Mesenchymal stem cell (in vitro differentiated cells and primary cell): ENCODE data around the gene MSI2.

ENCODE experiments used
- DNase-seq: peaks from one replicate; pipeline ENCODE4 v3.0.0-alpha.2; 2013
- H2AFZ ChIP-seq: one replicate; pipeline ENCODE4 v1.6.1; 2013; ENCODE audit warnings: low read depth, mild to moderate bottlenecking, control low read depth, inconsistent platforms, low read length, moderate library complexity
- H2AK5ac ChIP-seq: 2 replicates; pipeline ENCODE4 v1.6.1; 2013; ENCODE audit warnings: low read length, moderate library complexity, mild to moderate bottlenecking, inconsistent platforms; ENCODE audit not compliant: severe bottlenecking
- H2BK120ac ChIP-seq: one replicate; pipeline ENCODE4 v1.6.1; 2013; ENCODE audit warnings: low read depth, mild to moderate bottlenecking, inconsistent platforms, low read length, moderate library complexity
- H2BK12ac ChIP-seq, 2 experiments: one replicate each; pipeline ENCODE4 v1.6.1; 2013; ENCODE audit warnings: inconsistent platforms in 2 of 2, low read length in 2 of 2, mild to moderate bottlenecking in 2 of 2, moderate library complexity in 2 of 2, control low read depth in 1 of 2
- H2BK15ac ChIP-seq: one replicate; pipeline ENCODE4 v1.6.1; 2013; ENCODE audit warnings: mild to moderate bottlenecking, low read depth, inconsistent platforms; ENCODE audit not compliant: poor library complexity, severe bottlenecking
- H2BK5ac ChIP-seq: 2 replicates; pipeline ENCODE4 v1.6.1; 2013; ENCODE audit warnings: low read depth, mild to moderate bottlenecking, low read length, control low read depth, inconsistent platforms; ENCODE audit not compliant: poor library complexity, severe bottlenecking
- H3K14ac ChIP-seq, 2 experiments: one replicate each; pipeline ENCODE4 v1.6.1; 2013; ENCODE audit warnings: inconsistent platforms in 2 of 2, low read length in 2 of 2, control low read depth in 1 of 2, mild to moderate bottlenecking in 1 of 2, moderate library complexity in 1 of 2
- H3K18ac ChIP-seq, 2 experiments: one replicate each; pipeline ENCODE4 v1.6.1; 2013; ENCODE audit warnings: inconsistent platforms in 2 of 2, low read length in 2 of 2, control low read depth in 1 of 2, low read depth in 1 of 2, mild to moderate bottlenecking in 1 of 2
- H3K23ac ChIP-seq, 2 experiments: one replicate each; pipeline ENCODE4 v1.6.1; 2013; ENCODE audit warnings: inconsistent platforms in 2 of 2, low read length in 2 of 2, mild to moderate bottlenecking in 2 of 2, moderate library complexity in 2 of 2, control low read depth in 1 of 2
- H3K27ac ChIP-seq: 2 replicates; pipeline ENCODE4 v1.5.1; 2013; ENCODE audit warnings: mild to moderate bottlenecking, moderate library complexity, low read length, control low read depth, inconsistent platforms; ENCODE audit not compliant: poor library complexity, severe bottlenecking
- H3K27me3 ChIP-seq, 2 experiments: 2 replicates each; pipeline versions ENCODE4 v1.6.1 to v1.7.0; 2013; ENCODE audit warnings: low read length in 2 of 2, mild to moderate bottlenecking in 2 of 2, moderate library complexity in 2 of 2, control low read depth in 1 of 2, inconsistent platforms in 1 of 2; ENCODE audit not compliant: control insufficient read depth in 1 of 2, insufficient read depth in 1 of 2
- H3K36me3 ChIP-seq, 2 experiments: 2 replicates each; pipeline versions ENCODE4 v1.6.1 to v1.7.0; 2013; ENCODE audit warnings: low read length in 2 of 2, control low read depth in 1 of 2, inconsistent platforms in 1 of 2, low read depth in 1 of 2, mild to moderate bottlenecking in 1 of 2; ENCODE audit not compliant: insufficient read depth in 2 of 2, control insufficient read depth in 1 of 2
- H3K4ac ChIP-seq, 2 experiments: one replicate each; pipeline ENCODE4 v1.6.1; 2013; ENCODE audit warnings: inconsistent platforms in 2 of 2, low read length in 2 of 2, mild to moderate bottlenecking in 2 of 2, moderate library complexity in 2 of 2, control low read depth in 1 of 2, low read depth in 1 of 2
- H3K4me1 ChIP-seq: 2 replicates; pipeline ENCODE4 v1.6.1; 2013; ENCODE audit warnings: low read depth, low read length, control low read depth; ENCODE audit not compliant: control insufficient read depth, insufficient read depth
- H3K4me2 ChIP-seq: 2 replicates; pipeline ENCODE4 v1.6.1; 2013; ENCODE audit warnings: low read length, mild to moderate bottlenecking, inconsistent platforms; ENCODE audit not compliant: poor library complexity, severe bottlenecking
- H3K4me3 ChIP-seq, 2 experiments: 2 replicates each; pipeline versions ENCODE4 v1.5.1 to v1.7.0; 2013; ENCODE audit warnings: low read length in 2 of 2, mild to moderate bottlenecking in 2 of 2, control low read depth in 1 of 2, low read depth in 1 of 2; ENCODE audit not compliant: insufficient read depth in 1 of 2
- H3K79me1 ChIP-seq: replicated peaks from 2 replicates; pipeline ENCODE4 v1.6.1; 2013; ENCODE audit warnings: mild to moderate bottlenecking, control low read depth, low read length, inconsistent platforms; ENCODE audit not compliant: poor library complexity, severe bottlenecking
- H3K9ac ChIP-seq: 2 replicates; pipeline ENCODE4 v1.7.0; 2013; ENCODE audit warnings: mild to moderate bottlenecking, low read length, moderate library complexity
- H3K9me3 ChIP-seq: 2 replicates; pipeline ENCODE4 v1.7.0; 2013; ENCODE audit warnings: mild to moderate bottlenecking, low read length; ENCODE audit not compliant: control insufficient read depth
- H4K8ac ChIP-seq: one replicate; pipeline ENCODE4 v1.6.1; 2013; ENCODE audit warnings: inconsistent platforms, mild to moderate bottlenecking, low read length, moderate library complexity
- H4K91ac ChIP-seq: one replicate; pipeline ENCODE4 v1.6.1; 2013; ENCODE audit warnings: mild to moderate bottlenecking, low read length, inconsistent platforms
- WGBS: methylation state at CpG from one replicate; pipeline ENCODE4 v1.1.7; 2013; ENCODE audit warnings: mixed read lengths; 5-methylcytosine and 5-hydroxymethylcytosine counted together

MSI2 gene

GRCh38 chr17:57326336-57326735, 70.0 kb downstream of the MSI2 start:
- DNase-seq: no peak
- Histone ChIP-seq H3K9ac (no peak overlapping the region), H2BK15ac (no peak overlapping the region), H2AFZ (no peak overlapping the region), H3K79me1 (peaks cover 46% of the 10 kb centered on the region), H2BK120ac (no peak overlapping the region), H3K4ac (no peak overlapping the region), H2BK5ac (no peak overlapping the region), H3K18ac (no peak overlapping the region), H3K14ac (no peak overlapping the region), H4K8ac (no peak overlapping the region), H2AK5ac (no peak overlapping the region), H2BK12ac (no peak overlapping the region), H4K91ac (no peak overlapping the region), H3K23ac (no peak overlapping the region), H3K27me3 (no peaks in the 10 kb centered on the region), H3K9me3 (no peaks in the 10 kb centered on the region), H3K4me2 (no peak overlapping the region), H3K4me3 (no peak overlapping the region), H3K27ac (no peak overlapping the region), H3K36me3 (peaks cover 0 to 22% of the 10 kb centered on the region in 2 experiments), H3K4me1 (peaks cover 2% of the 10 kb centered on the region)
- WGBS: 70% methylated on average over 1 of the region's 2 CpGs

DNA sequence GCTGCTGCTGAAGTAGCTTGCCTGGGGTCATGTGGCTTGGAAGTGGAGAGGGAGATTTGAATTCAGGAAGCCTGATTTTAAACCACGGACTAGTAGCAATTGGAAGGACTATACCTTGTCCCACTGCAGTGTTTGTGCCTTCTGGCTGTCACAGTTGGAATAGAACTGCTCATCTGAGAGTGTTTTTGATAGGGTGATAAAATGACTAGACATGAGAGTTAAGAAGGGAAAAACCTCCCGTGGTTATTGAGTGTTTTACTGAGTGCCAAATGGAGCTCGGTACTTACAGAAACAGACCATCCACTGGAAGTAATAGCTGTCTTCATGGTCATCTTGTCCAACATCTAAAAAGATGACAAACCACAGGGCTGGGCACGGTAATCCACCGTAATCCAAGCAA, 70.4 kb downstream of the MSI2 start:
- no peak overlapping the region for H2BK15ac ChIP-seq
- H3K4me2 ChIP-seq: no peak overlapping the region
- H4K8ac ChIP-seq: no peak overlapping the region
- H3K36me3 ChIP-seq: peaks cover 0 to 22% of the 10 kb centered on the region in 2 experiments
- peaks cover 47% of the 10 kb centered on the region for H3K79me1 ChIP-seq
- H3K23ac ChIP-seq: no peak overlapping the region
- WGBS: 97% methylated on average over 5 of the region's 5 CpGs
- no peak overlapping the region for H4K91ac ChIP-seq
- no peak overlapping the region for H3K27ac ChIP-seq
- H3K14ac ChIP-seq: no peak overlapping the region
- no peak overlapping the region for H3K4me3 ChIP-seq
- peaks cover 2% of the 10 kb centered on the region for H3K4me1 ChIP-seq
- H2BK120ac ChIP-seq: no peak overlapping the region
- no peak overlapping the region for H3K9ac ChIP-seq
- no peak overlapping the region for H3K4ac ChIP-seq
- H3K18ac ChIP-seq: no peak overlapping the region
- no peaks in the 10 kb centered on the region for H3K27me3 ChIP-seq
- H3K9me3 ChIP-seq: no peaks in the 10 kb centered on the region
- no peak overlapping the region for H2BK5ac ChIP-seq
- H2AFZ ChIP-seq: no peak overlapping the region
- no peak for DNase-seq
- H2AK5ac ChIP-seq: no peak overlapping the region
- H2BK12ac ChIP-seq: no peak overlapping the region

GRCh38 chr17:57327176-57327970, 71.0 kb downstream of the MSI2 start:
- Histone ChIP-seq H3K79me1 (peaks cover 45% of the 10 kb centered on the region), H2AK5ac (no peak overlapping the region), H2AFZ (no peak overlapping the region), H3K36me3 (peaks cover 0 to 22% of the 10 kb centered on the region in 2 experiments), H3K23ac (no peak overlapping the region), H4K91ac (no peak overlapping the region), H3K14ac (no peak overlapping the region), H3K9ac (no peak overlapping the region), H3K4me2 (no peak overlapping the region), H3K4me1 (peaks cover 2% of the 10 kb centered on the region), H3K27ac (no peak overlapping the region), H2BK120ac (no peak overlapping the region), H2BK12ac (no peak overlapping the region), H3K9me3 (no peaks in the 10 kb centered on the region), H3K27me3 (no peaks in the 10 kb centered on the region), H2BK15ac (no peak overlapping the region), H2BK5ac (no peak overlapping the region), H3K4me3 (no peak overlapping the region), H4K8ac (no peak overlapping the region), H3K4ac (no peak overlapping the region), H3K18ac (no peak overlapping the region)
- 96% methylated on average over 5 of the region's 6 CpGs for WGBS
- no peak for DNase-seq

- Histone ChIP-seq H4K91ac (no peak overlapping the region), H2BK15ac (no peak overlapping the region), H3K4ac (no peak overlapping the region), H3K27me3 (no peaks in the 10 kb centered on the region), H2AK5ac (no peak overlapping the region), H4K8ac (no peak overlapping the region), H3K4me3 (no peak overlapping the region), H3K14ac (peak overlapping the region in 1 of 2 experiments; percentile 62), H3K4me2 (no peak overlapping the region), H3K9me3 (no peaks in the 10 kb centered on the region), H2BK120ac (no peak overlapping the region), H3K23ac (no peak overlapping the region), H3K27ac (no peak overlapping the region), H2BK5ac (no peak overlapping the region), H2BK12ac (peak overlapping the region in 1 of 2 experiments; percentile 34), H3K18ac (no peak overlapping the region), H3K36me3 (peaks cover 0 to 20% of the 10 kb centered on the region in 2 experiments), H3K4me1 (peaks cover 2% of the 10 kb centered on the region), H3K79me1 (peaks cover 40% of the 10 kb centered on the region), H2AFZ (no peak overlapping the region), H3K9ac (no peak overlapping the region)
- peak; percentile 49 for DNase-seq
- no CpG with 5 or more reads among the region's 1 CpG for WGBS
Observed at GRCh38 chr17:57328109-57328882, 72.0 kb downstream of the MSI2 start.
